Stimulated activated memory B cell treated with anti-CD40 and anti-IgM and Interleukin-4, amounts not matched to agents 10 μg/mL and 1 μg/mL and 100 μg/mL, for 72 hours (primary cell): ENCODE data around the gene C16orf89.
"Not testable (repeated sequence)": the region's sequence is repeated elsewhere in the genome, so short reads cannot be mapped to it uniquely, and the experiment has no call there.

Experiments
- ATAC-seq: fragments of 150-1000 bp; cut with Tn5 transposase; 2 replicates; pipeline ENCODE4 v1.10.0; 2021
- H3K27ac Mint-ChIP-seq: one replicate; pipeline ENCODE4 v1.8.0; 2022; ENCODE audit warnings: mild to moderate bottlenecking, mixed read lengths
- H3K27me3 Mint-ChIP-seq: one replicate; pipeline ENCODE4 v1.8.0; 2022; ENCODE audit warnings: mixed read lengths
- H3K36me3 Mint-ChIP-seq: one replicate; pipeline ENCODE4 v1.8.0; 2022; ENCODE audit warnings: mixed read lengths
- H3K4me1 Mint-ChIP-seq: one replicate; pipeline ENCODE4 v1.8.0; 2022; ENCODE audit warnings: mixed read lengths
- H3K4me3 Mint-ChIP-seq: one replicate; pipeline ENCODE4 v1.8.0; 2022; ENCODE audit warnings: mild to moderate bottlenecking, moderate library complexity, mixed read lengths
- H3K9me3 Mint-ChIP-seq: one replicate; pipeline ENCODE4 v1.8.0; 2022; ENCODE audit warnings: mixed read lengths

C16orf89 gene

GRCh38 chr16:5065813-5066212 is at the start of gene C16orf89:
C16orf89 (minus strand) TSS chr16:5065956; CDS start chr16:5065908, 48 bp downstream.
- Mint-ChIP-seq H3K36me3 (no peaks in the 10 kb centered on the region), H3K27me3 (peaks cover 35% of the 10 kb centered on the region), H3K9me3 (no peaks in the 10 kb centered on the region), H3K27ac (no peak within 1 kb of the TSS), H3K4me1 (peaks cover 28% of the 10 kb centered on the region), H3K4me3 (no peak within 1 kb of the TSS)
- no peak for ATAC-seq

- H3K36me3 Mint-ChIP-seq, H3K9me3 Mint-ChIP-seq, H3K27me3 Mint-ChIP-seq, H3K27ac Mint-ChIP-seq, H3K4me1 Mint-ChIP-seq, ATAC-seq, H3K4me3 Mint-ChIP-seq: not testable (repeated sequence)
These were observed 45.2 kb upstream of the C16orf89 start for GRCh38 chr16:5110933-5111332.

GRCh38 chr16:5108505-5109158 is 42.9 kb upstream of the C16orf89 start:
- Mint-ChIP-seq H3K9me3 (no peaks in the 10 kb centered on the region), H3K27me3 (no peaks in the 10 kb centered on the region), H3K36me3 (no peaks in the 10 kb centered on the region)

GRCh38 chr16:5105039-5105438 is 39.3 kb upstream of the C16orf89 start:
- H3K36me3 Mint-ChIP-seq, H3K27me3 Mint-ChIP-seq, H3K4me3 Mint-ChIP-seq, ATAC-seq, H3K27ac Mint-ChIP-seq, H3K4me1 Mint-ChIP-seq, H3K9me3 Mint-ChIP-seq: not testable (repeated sequence)

More at GRCh38 chr16:5108505-5109158, 42.9 kb upstream of the C16orf89 start:
- no peak overlapping the region for H3K4me3 Mint-ChIP-seq
- H3K4me1 Mint-ChIP-seq = no peaks in the 10 kb centered on the region
- ATAC-seq = no peak
- H3K27ac Mint-ChIP-seq = no peak overlapping the region

- not testable (repeated sequence) for H3K4me3 Mint-ChIP-seq, H3K27ac Mint-ChIP-seq, ATAC-seq, H3K4me1 Mint-ChIP-seq, H3K9me3 Mint-ChIP-seq, H3K27me3 Mint-ChIP-seq, H3K36me3 Mint-ChIP-seq
These were observed 37.7 kb upstream of the C16orf89 start for GRCh38 chr16:5103296-5104032.

GRCh38 chr16:5099174-5099573 is 33.4 kb upstream of the C16orf89 start:
- H3K27me3 Mint-ChIP-seq, H3K9me3 Mint-ChIP-seq, ATAC-seq, H3K27ac Mint-ChIP-seq, H3K36me3 Mint-ChIP-seq: not testable (repeated sequence)
- peaks cover 19% of the 10 kb centered on the region for H3K4me1 Mint-ChIP-seq
- H3K4me3 Mint-ChIP-seq = peak overlapping the region; percentile 81

- H3K27me3 Mint-ChIP-seq, ATAC-seq, H3K9me3 Mint-ChIP-seq, H3K36me3 Mint-ChIP-seq: not testable (repeated sequence)
- H3K27ac Mint-ChIP-seq = peak overlapping the region; percentile 86
- H3K4me1 Mint-ChIP-seq = peaks cover 19% of the 10 kb centered on the region
- H3K4me3 Mint-ChIP-seq = peak overlapping the region; percentile 81
These were observed 32.7 kb upstream of the C16orf89 start for GRCh38 chr16:5098221-5099159.

GRCh38 chr16:5097470-5098220 is 31.9 kb upstream of the C16orf89 start, which contains the start of gene EEF2KMT:
EEF2KMT (minus strand) TSS chr16:5097795; CDS start chr16:5097739, 56 bp downstream.
- peak; percentile 100 for ATAC-seq

GRCh38 chr16:5097061-5097469 is 31.3 kb upstream of the C16orf89 start:
- H3K27me3 Mint-ChIP-seq, H3K9me3 Mint-ChIP-seq, ATAC-seq: not testable (repeated sequence)
- peaks cover 25% of the 10 kb centered on the region for H3K4me1 Mint-ChIP-seq
- H3K4me3 Mint-ChIP-seq = peak overlapping the region; percentile 81
- H3K36me3 Mint-ChIP-seq = peaks cover 10% of the 10 kb centered on the region
- H3K27ac Mint-ChIP-seq = peak overlapping the region; percentile 86

More at GRCh38 chr16:5097470-5098220, 31.9 kb upstream of the C16orf89 start, which contains the start of gene EEF2KMT:
- Mint-ChIP-seq H3K27ac (peak within 1 kb of the TSS; percentile 86), H3K4me3 (peak within 1 kb of the TSS; percentile 81), H3K4me1 (peaks cover 19% of the 10 kb centered on the region)
- not testable (repeated sequence) for H3K9me3 Mint-ChIP-seq, H3K36me3 Mint-ChIP-seq, H3K27me3 Mint-ChIP-seq

GRCh38 chr16:5096437-5097060 is 30.8 kb upstream of the C16orf89 start:
- Mint-ChIP-seq H3K4me1 (peaks cover 26% of the 10 kb centered on the region), H3K36me3 (peaks cover 13% of the 10 kb centered on the region), H3K4me3 (peak overlapping the region; percentile 81), H3K27ac (peak overlapping the region; percentile 86)
- not testable (repeated sequence) for ATAC-seq, H3K9me3 Mint-ChIP-seq, H3K27me3 Mint-ChIP-seq

- H3K4me3 Mint-ChIP-seq, H3K9me3 Mint-ChIP-seq, H3K27ac Mint-ChIP-seq, H3K27me3 Mint-ChIP-seq, ATAC-seq: not testable (repeated sequence)
- Mint-ChIP-seq H3K4me1 (peaks cover 26% of the 10 kb centered on the region), H3K36me3 (peaks cover 13% of the 10 kb centered on the region)
These were observed 29.5 kb upstream of the C16orf89 start for GRCh38 chr16:5095145-5095830.

- not testable (repeated sequence) for H3K9me3 Mint-ChIP-seq, H3K27ac Mint-ChIP-seq, H3K4me3 Mint-ChIP-seq, ATAC-seq, H3K27me3 Mint-ChIP-seq
- Mint-ChIP-seq H3K4me1 (peaks cover 22% of the 10 kb centered on the region), H3K36me3 (peaks cover 13% of the 10 kb centered on the region)
These were observed 28.0 kb upstream of the C16orf89 start for GRCh38 chr16:5093746-5094145.

- Mint-ChIP-seq H3K4me1 (peaks cover 20% of the 10 kb centered on the region), H3K36me3 (peaks cover 13% of the 10 kb centered on the region)
- not testable (repeated sequence) for H3K27me3 Mint-ChIP-seq, H3K9me3 Mint-ChIP-seq, H3K27ac Mint-ChIP-seq, ATAC-seq, H3K4me3 Mint-ChIP-seq
These were observed 27.3 kb upstream of the C16orf89 start for GRCh38 chr16:5093081-5093480.

- not testable (repeated sequence) for H3K9me3 Mint-ChIP-seq, H3K27ac Mint-ChIP-seq, ATAC-seq, H3K4me3 Mint-ChIP-seq, H3K27me3 Mint-ChIP-seq, H3K4me1 Mint-ChIP-seq
- H3K36me3 Mint-ChIP-seq = peaks cover 19% of the 10 kb centered on the region
These were observed 24.8 kb upstream of the C16orf89 start for GRCh38 chr16:5090592-5090991.
